Spleen (tissue), 11 donors: Measurements from ENCODE around the gene PARD3. TPM values are rescaled to one million over a fixed set of nuclear protein-coding genes. Genes with fewer than 3 reads are reported as not detected.

Experiments used
- DNase-seq: peaks from one replicate; pipeline ENCODE4 v3.0.0-alpha.2; 2020
- H3K27ac ChIP-seq, 8 donors: fragments of 200-600 bp; sonication (generic) in 7 of 8; 1 replicate in 4 of 8; 2 replicates in 4 of 8; pipeline versions ENCODE4 v1.5.0 to v1.8.0; 2016 to 2021; ENCODE audit warnings: inconsistent platforms in 4 of 8, mild to moderate bottlenecking in 4 of 8, moderate library complexity in 1 of 8
- H3K27me3 ChIP-seq, 7 donors: fragments of 200-600 bp; sonication (generic) in 6 of 7; replicated peaks in 1 of 7; 1 replicate in 4 of 7; 2 replicates in 3 of 7; pipeline versions ENCODE4 v1.5.0 to v1.8.0; 2016 to 2021; ENCODE audit warnings: inconsistent platforms in 3 of 7, mild to moderate bottlenecking in 1 of 7
- H3K36me3 ChIP-seq, 6 donors: fragments of 200-600 bp; sonication (generic) in 5 of 6; 1 replicate in 4 of 6; 2 replicates in 2 of 6; pipeline versions ENCODE4 v1.5.0 to v1.8.0; 2016 to 2021; ENCODE audit warnings: inconsistent platforms in 2 of 6
- H3K4me1 ChIP-seq, 6 donors: fragments of 200-600 bp; sonication (generic) in 5 of 6; 1 replicate in 3 of 6; 2 replicates in 3 of 6; pipeline versions ENCODE4 v1.5.0 to v1.8.0; 2016 to 2021; ENCODE audit warnings: inconsistent platforms in 3 of 6
- H3K4me3 ChIP-seq, 8 donors: fragments of 200-600 bp; sonication (generic) in 7 of 8; 1 replicate in 4 of 8; 2 replicates in 4 of 8; pipeline versions ENCODE4 v1.5.0 to v1.8.0; 2016 to 2021; ENCODE audit warnings: inconsistent platforms in 4 of 8, mild to moderate bottlenecking in 4 of 8, moderate library complexity in 2 of 8
- H3K9me3 ChIP-seq, 8 donors: fragments of 200-600 bp; sonication (generic) in 7 of 8; 1 replicate in 4 of 8; 2 replicates in 4 of 8; pipeline versions ENCODE4 v1.5.0 to v1.8.0; 2016 to 2021; ENCODE audit warnings: inconsistent platforms in 4 of 8
- POLR2A ChIP-seq, 3 donors: fragments of 450-650 bp; IDR thresholded peaks; one replicate each; pipeline ENCODE4 v1.5.1; 2017; ENCODE audit warnings: antibody characterized with exemption in 3 of 3, mild to moderate bottlenecking in 1 of 3
- POLR2AphosphoS5 ChIP-seq, 3 donors: sonication (generic); formaldehyde crosslinking; IDR thresholded peaks; one replicate each; pipeline ENCODE4 v1.5.1; 2017; ENCODE audit warnings: antibody characterized with exemption in 3 of 3
- WGBS, 5 donors: extraction: QIAGEN DNeasy Blood & Tissue Kit in 3 of 5; methylation state at CpG; one replicate each; pipeline versions ENCODE4 v1.1.5 to v1.1.7; 2013 to 2018; 5-methylcytosine and 5-hydroxymethylcytosine counted together
- intact Hi-C: fragments of 100-400 bp; cut with DNase I; formaldehyde crosslinking; loops from one replicate; pipeline ENCODE4 v1.15.0; 2023; ENCODE audit warnings: low total_unique reads
- polyA plus RNA-seq, 3 donors: library from polyadenylated mRNA; stranded (reverse); fragments of 200-250 nt; gene quantifications; one replicate each; pipeline ENCODE4 v1.2.1, GENCODE V29; 2013
- total RNA-seq, 7 donors: library from RNA; depleted of rRNA in 3 of 7; stranded (reverse); fragments of >200 nt in 3 of 7; fragmentation: NEBNext Ultra II Directional in 4 of 7; extraction: Animal tissue kit (Norgen Biotek cat#: 25700) in 4 of 7; gene quantifications; one replicate each; pipeline versions ENCODE4 v1.1.0 to v1.2.1, GENCODE V29; 2016 to 2021
- TF ChIP-seq, protein P1 (sequence below), 11 experiments: fragments of 200-600 bp in 7 of 11; fragments of 450-650 bp in 4 of 11; sonication (generic) in 4 of 11; IDR thresholded peaks in 8 of 11; conservative IDR thresholded peaks in 3 of 11; 1 replicate in 7 of 11; 2 replicates in 4 of 11; pipeline versions ENCODE4 v1.4.0 to v1.8.0; 2016 to 2021; ENCODE audit warnings: antibody characterized with exemption in 11 of 11, inconsistent platforms in 4 of 11, mild to moderate bottlenecking in 1 of 11
- donor health status: healthy with polysubstance abuse.
- donor health status: DM: no; HTN: no; CAD: no; lungs with moderate emphysema.
- donor health status: DM: no; HTN: no; CAD: no.
- donor health status: Bipolar disorder and iron deficiency.
- donor health status: healthy.
- donor health status: DM: no; HTN: no; CAD: no.
- donor health status: DM: yes; HTN: yes; CAD: no.

The PARD3 gene
- total and polyA plus RNA-seq, 10 donors = 2.8 to 18.9 (median 10.8) TPM

DNA sequence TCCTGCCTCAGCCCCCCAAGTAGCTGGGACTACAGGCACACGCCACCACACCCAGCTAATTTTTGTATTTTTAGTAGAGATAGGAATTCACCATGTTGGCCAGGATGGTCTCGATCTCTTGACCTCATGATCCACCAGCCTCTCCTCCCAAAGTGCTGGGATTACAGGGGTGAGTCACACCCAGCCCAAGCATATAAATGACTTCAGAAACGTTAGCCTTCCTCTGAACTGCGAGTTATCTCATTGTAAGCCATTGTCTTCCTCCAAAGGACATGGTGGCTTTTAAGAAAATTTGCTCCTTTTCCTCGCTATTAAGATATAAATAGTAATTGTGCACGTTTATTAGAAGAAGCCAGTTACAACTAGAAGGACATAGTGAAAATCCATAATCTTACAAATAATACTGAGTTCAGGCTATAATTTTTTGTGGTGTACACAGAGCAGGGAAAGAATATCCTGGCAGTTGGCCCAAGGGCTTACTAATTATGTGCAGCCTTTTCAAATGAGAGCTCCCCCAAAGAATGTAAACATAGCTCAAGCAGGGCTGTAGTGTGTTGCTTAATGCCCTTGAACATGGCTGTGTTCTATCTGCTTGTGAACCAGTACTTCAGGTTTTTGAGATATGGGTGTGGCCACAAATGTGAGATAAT, 495.8 kb downstream of the PARD3 start:
- Histone ChIP-seq H3K36me3 (no peaks in the 10 kb centered on the region), H3K4me3 (no peak overlapping the region), H3K9me3 (no peaks in the 10 kb centered on the region), H3K27ac (no peak overlapping the region), H3K4me1 (no peaks in the 10 kb centered on the region), H3K27me3 (no peaks in the 10 kb centered on the region)
- TF ChIP-seq, protein P1, sequence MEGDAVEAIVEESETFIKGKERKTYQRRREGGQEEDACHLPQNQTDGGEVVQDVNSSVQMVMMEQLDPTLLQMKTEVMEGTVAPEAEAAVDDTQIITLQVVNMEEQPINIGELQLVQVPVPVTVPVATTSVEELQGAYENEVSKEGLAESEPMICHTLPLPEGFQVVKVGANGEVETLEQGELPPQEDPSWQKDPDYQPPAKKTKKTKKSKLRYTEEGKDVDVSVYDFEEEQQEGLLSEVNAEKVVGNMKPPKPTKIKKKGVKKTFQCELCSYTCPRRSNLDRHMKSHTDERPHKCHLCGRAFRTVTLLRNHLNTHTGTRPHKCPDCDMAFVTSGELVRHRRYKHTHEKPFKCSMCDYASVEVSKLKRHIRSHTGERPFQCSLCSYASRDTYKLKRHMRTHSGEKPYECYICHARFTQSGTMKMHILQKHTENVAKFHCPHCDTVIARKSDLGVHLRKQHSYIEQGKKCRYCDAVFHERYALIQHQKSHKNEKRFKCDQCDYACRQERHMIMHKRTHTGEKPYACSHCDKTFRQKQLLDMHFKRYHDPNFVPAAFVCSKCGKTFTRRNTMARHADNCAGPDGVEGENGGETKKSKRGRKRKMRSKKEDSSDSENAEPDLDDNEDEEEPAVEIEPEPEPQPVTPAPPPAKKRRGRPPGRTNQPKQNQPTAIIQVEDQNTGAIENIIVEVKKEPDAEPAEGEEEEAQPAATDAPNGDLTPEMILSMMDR (IDR thresholded peaks at IDR 0.05 in 8 of 11, conservative IDR thresholded peaks at IDR 0.05 in 3 of 11) = no peak
- TF ChIP-seq POLR2AphosphoS5 (IDR thresholded peaks at IDR 0.05) (no peak), POLR2A (IDR thresholded peaks at IDR 0.05) (no peak)
- intact Hi-C loops = no loop called here
- no peak for DNase-seq
- WGBS, 5 donors = 67 to 85% (median 81%) methylated on average over 6 of the region's 6 CpGs

DNA sequence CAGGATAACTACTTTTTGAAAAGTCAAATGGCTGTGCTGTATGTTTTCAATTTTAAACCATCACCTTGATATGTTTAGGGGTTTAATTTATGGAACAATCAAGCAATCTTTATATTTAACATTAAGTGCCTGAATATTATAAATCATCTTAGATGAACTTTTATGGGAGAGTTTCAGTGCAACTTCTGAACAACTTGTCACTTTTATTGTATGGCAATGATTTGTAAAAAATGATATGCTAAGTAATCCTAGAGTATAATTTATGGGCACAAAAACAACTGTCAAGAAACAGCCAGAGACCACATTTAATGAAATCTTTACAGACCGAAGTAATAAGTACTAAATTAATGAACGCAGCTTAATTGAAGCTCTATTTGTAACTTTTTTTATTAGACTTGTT, 498.9 kb downstream of the PARD3 start:
- DNase-seq = no peak
- Histone ChIP-seq H3K4me3 (no peak overlapping the region), H3K36me3 (no peaks in the 10 kb centered on the region), H3K27me3 (no peaks in the 10 kb centered on the region), H3K27ac (no peak overlapping the region), H3K4me1 (no peaks in the 10 kb centered on the region), H3K9me3 (no peaks in the 10 kb centered on the region)
- intact Hi-C loops = no loop called here
- TF ChIP-seq, protein P1 (IDR thresholded peaks at IDR 0.05 in 8 of 11, conservative IDR thresholded peaks at IDR 0.05 in 3 of 11) = no peak
- no peak for TF ChIP-seq POLR2A (IDR thresholded peaks at IDR 0.05)
- no peak for TF ChIP-seq POLR2AphosphoS5 (IDR thresholded peaks at IDR 0.05)
- WGBS, 5 donors = 73 to 100% (median 91%) methylated on average over 2 of the region's 2 CpGs

DNA sequence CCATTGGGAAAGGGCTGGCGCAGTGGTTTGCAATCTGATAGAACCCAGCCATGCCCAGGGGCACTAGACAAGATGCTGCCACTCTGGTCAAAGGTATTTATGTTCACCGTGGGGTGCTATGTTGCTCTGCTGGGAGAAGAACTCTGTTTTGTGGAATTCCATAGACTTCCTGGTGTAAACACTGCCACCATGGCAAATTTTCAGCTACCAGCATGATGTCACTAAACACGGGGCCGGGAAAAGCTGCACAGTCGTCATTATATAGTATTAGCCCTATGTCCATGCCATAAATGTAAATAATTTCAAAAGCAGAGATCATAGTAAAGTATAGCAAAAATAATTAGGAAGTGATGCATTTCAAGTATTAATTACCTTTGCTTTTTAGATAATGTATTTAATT, 500.6 kb downstream of the PARD3 start:
- H3K36me3 ChIP-seq = no peaks in the 10 kb centered on the region
- TF ChIP-seq POLR2AphosphoS5 (IDR thresholded peaks at IDR 0.05) (no peak), POLR2A (IDR thresholded peaks at IDR 0.05) (no peak)
- TF ChIP-seq, protein P1 (IDR thresholded peaks at IDR 0.05 in 8 of 11, conservative IDR thresholded peaks at IDR 0.05 in 3 of 11) = no peak
- no peak overlapping the region for H3K4me3 ChIP-seq
- H3K9me3 ChIP-seq = no peaks in the 10 kb centered on the region
- H3K27me3 ChIP-seq = no peaks in the 10 kb centered on the region
- no peaks in the 10 kb centered on the region for H3K4me1 ChIP-seq
- 91 to 97% (median 93%) methylated on average over 5 of the region's 5 CpGs for WGBS, 5 donors
- intact Hi-C loops = no loop called here
- no peak for DNase-seq
- H3K27ac ChIP-seq = no peak overlapping the region

DNA sequence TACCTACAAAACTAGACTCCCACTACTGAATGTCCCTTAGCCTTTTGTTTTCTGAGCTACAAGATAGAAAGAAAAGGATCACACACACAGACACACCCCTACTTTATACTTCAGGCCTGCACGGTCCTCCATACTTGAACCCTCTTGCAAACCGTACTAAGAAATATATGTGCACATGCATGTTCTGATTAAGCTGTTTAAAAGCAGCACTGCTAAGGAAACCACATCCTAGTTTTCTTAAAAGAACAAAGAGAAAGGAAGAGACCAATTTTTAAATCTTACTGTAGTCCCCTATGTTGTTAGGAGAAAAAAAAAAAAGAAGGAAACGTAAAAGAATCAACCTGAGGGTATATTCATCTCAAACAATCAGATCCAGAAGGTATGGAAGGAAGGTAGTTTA, 501.2 kb downstream of the PARD3 start:
- Histone ChIP-seq H3K9me3 (no peaks in the 10 kb centered on the region), H3K36me3 (no peaks in the 10 kb centered on the region), H3K27ac (no peak overlapping the region), H3K4me1 (no peaks in the 10 kb centered on the region), H3K4me3 (no peak overlapping the region), H3K27me3 (no peaks in the 10 kb centered on the region)
- TF ChIP-seq, protein P1 (IDR thresholded peaks at IDR 0.05 in 8 of 11, conservative IDR thresholded peaks at IDR 0.05 in 3 of 11) = no peak
- TF ChIP-seq POLR2A (IDR thresholded peaks at IDR 0.05) (no peak), POLR2AphosphoS5 (IDR thresholded peaks at IDR 0.05) (no peak)
- intact Hi-C loops = no loop called here
- DNase-seq = no peak
- WGBS, 5 donors = 33 to 53% (median 39%) methylated on average over 3 of the region's 3 CpGs
